Stomach (tissue), 4 donors: ENCODE data around the gene ZBBX.

ENCODE experiments used
- EP300 ChIP-seq: sonication (generic); formaldehyde crosslinking; IDR thresholded peaks from one replicate; pipeline ENCODE4 v1.6.1; 2017; ENCODE audit warnings: antibody characterized with exemption
- POLR2A ChIP-seq, 4 donors: fragments of 450-650 bp; IDR thresholded peaks; one replicate each; pipeline ENCODE4 v1.6.1; 2016; ENCODE audit warnings: antibody characterized with exemption in 4 of 4, control low read depth in 2 of 4, mild to moderate bottlenecking in 1 of 4, moderate library complexity in 1 of 4
- TF ChIP-seq, protein P1 (sequence below), 7 experiments: fragments of 450-650 bp in 4 of 7; fragments of 200-600 bp in 3 of 7; sonication (generic) in 3 of 7; IDR thresholded peaks; one replicate each; pipeline ENCODE4 v1.5.1; 2016 to 2019; ENCODE audit warnings: antibody characterized with exemption in 7 of 7, control low read depth in 2 of 7, mild to moderate bottlenecking in 1 of 7

DNA sequence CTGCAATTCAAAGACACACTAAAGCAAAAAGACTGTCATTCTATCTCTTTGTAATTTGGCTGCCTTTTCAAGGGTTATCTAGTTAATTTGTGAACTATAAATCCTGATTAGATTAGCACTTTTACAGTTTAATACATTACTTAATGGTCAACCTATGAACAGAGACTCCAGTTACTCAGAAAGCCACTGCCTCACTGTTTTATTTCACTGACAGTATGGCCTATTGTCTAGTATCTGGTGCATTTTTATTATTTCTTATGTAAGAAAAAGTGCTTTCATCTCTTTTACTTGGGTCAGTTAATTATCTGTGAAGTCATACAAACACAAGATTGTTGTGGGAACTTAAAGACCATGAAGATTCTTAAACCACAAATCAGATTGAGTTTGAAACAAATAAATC, 133.8 kb downstream of the ZBBX start:
- TF ChIP-seq EP300 (no peak), POLR2A (IDR thresholded peaks at IDR 0.05) (no peak)
- TF ChIP-seq, protein P1, sequence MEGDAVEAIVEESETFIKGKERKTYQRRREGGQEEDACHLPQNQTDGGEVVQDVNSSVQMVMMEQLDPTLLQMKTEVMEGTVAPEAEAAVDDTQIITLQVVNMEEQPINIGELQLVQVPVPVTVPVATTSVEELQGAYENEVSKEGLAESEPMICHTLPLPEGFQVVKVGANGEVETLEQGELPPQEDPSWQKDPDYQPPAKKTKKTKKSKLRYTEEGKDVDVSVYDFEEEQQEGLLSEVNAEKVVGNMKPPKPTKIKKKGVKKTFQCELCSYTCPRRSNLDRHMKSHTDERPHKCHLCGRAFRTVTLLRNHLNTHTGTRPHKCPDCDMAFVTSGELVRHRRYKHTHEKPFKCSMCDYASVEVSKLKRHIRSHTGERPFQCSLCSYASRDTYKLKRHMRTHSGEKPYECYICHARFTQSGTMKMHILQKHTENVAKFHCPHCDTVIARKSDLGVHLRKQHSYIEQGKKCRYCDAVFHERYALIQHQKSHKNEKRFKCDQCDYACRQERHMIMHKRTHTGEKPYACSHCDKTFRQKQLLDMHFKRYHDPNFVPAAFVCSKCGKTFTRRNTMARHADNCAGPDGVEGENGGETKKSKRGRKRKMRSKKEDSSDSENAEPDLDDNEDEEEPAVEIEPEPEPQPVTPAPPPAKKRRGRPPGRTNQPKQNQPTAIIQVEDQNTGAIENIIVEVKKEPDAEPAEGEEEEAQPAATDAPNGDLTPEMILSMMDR (IDR thresholded peaks at IDR 0.05): no peak
